Endothelial cell of umbilical vein (primary cell): ENCODE measurements around the gene CFAP46. TPM values are rescaled to one million over a fixed set of nuclear protein-coding genes. Genes with fewer than 3 reads are reported as not detected.
"Not testable (repeated sequence)": the region's sequence is repeated elsewhere in the genome, so short reads cannot be mapped to it uniquely, and the experiment has no call there.

Source experiments
- BruUV-seq: library from RNA; stranded (reverse); fragments of 400-500 nt; replicated peaks from 2 replicates; lab custom pipeline; 2021; lab: Mats Ljungman, UMichigan
- CTCF ChIA-PET: fragments of 300-600, 350-600 bp; sonication (Branson Sonifier 250); formaldehyde crosslinking; loops from one replicate; lab custom pipeline; 2021; ENCODE audit warnings: antibody characterized with exemption, inconsistent platforms; lab: Charles Lee
- POLR2A ChIA-PET: fragments of 300-600, 350-600 bp; sonication (Branson Sonifier 250); formaldehyde crosslinking; loops from one replicate; lab custom pipeline; 2021; ENCODE audit warnings: antibody characterized with exemption, inconsistent platforms; lab: Charles Lee
- DNase-seq: peaks from one replicate; pipeline ENCODE4 v3.0.0-alpha.2; 2011; ENCODE audit warnings: low read depth, low spot score
- FAIRE-seq: peaks from 2 replicates; lab custom pipeline; 2011; peaks lifted over from hg19 to GRCh38; lab: Jason Lieb, UNC
- H2AFZ ChIP-seq: 2 replicates; pipeline ENCODE4 v1.6.0; 2012; ENCODE audit warnings: low read depth, low read length, control low read depth, inconsistent platforms
- H3K27ac ChIP-seq: 2 replicates; pipeline ENCODE4 v1.5.1; 2011; ENCODE audit warnings: low read depth, mild to moderate bottlenecking, control low read depth, low read length, moderate library complexity; ENCODE audit not compliant: insufficient read depth
- H3K27me3 ChIP-seq, 2 experiments: 2 replicates each; pipeline versions ENCODE4 v1.6.0 to v1.6.1; 2011; ENCODE audit warnings: low read length in 2 of 2, mixed read lengths in 1 of 2; ENCODE audit not compliant: control insufficient read depth in 2 of 2, insufficient read depth in 2 of 2
- H3K36me3 ChIP-seq, 2 experiments: 2 replicates in 1 of 2; 3 replicates in 1 of 2; pipeline ENCODE4 v1.5.1; 2011; ENCODE audit warnings: low read length in 2 of 2, mild to moderate bottlenecking in 1 of 2, moderate library complexity in 1 of 2; ENCODE audit not compliant: control insufficient read depth in 2 of 2, insufficient read depth in 2 of 2; ENCODE audit errors: extremely low read depth in 1 of 2
- H3K4me1 ChIP-seq: 3 replicates; pipeline ENCODE4 v1.5.1; 2011; ENCODE audit warnings: mild to moderate bottlenecking, low read length; ENCODE audit not compliant: control insufficient read depth, insufficient read depth; ENCODE audit errors: extremely low read depth
- H3K4me2 ChIP-seq: 2 replicates; pipeline ENCODE4 v1.6.1; 2011; ENCODE audit warnings: low read length, control low read depth, mixed read lengths; ENCODE audit not compliant: insufficient read depth
- H3K4me3 ChIP-seq, 3 experiments: fragments of 200-600 bp in 1 of 3; sonication (generic), shearing (Covaris generic) in 1 of 3; replicated peaks in 1 of 3; 2 replicates each; pipeline ENCODE4 v1.5.1; 2011 to 2016; ENCODE audit warnings: control low read depth in 3 of 3, low read length in 3 of 3, mild to moderate bottlenecking in 2 of 3, inconsistent platforms in 1 of 3, low read depth in 1 of 3, moderate library complexity in 1 of 3; ENCODE audit not compliant: insufficient read depth in 1 of 3
- H3K79me2 ChIP-seq: 2 replicates; pipeline ENCODE4 v1.6.0; 2012; ENCODE audit warnings: low read length, inconsistent platforms; ENCODE audit not compliant: control insufficient read depth, insufficient read depth
- H3K9ac ChIP-seq: replicated peaks from 2 replicates; pipeline ENCODE3; 2011; ENCODE audit warnings: low read length, control low read depth; ENCODE audit not compliant: insufficient read depth; ENCODE audit errors: extremely low read depth
- H3K9me1 ChIP-seq: replicated peaks from 3 replicates; pipeline ENCODE4 v1.6.0; 2011; ENCODE audit warnings: mild to moderate bottlenecking, low read length; ENCODE audit not compliant: control insufficient read depth, insufficient read depth; ENCODE audit errors: extremely low read depth
- H3K9me3 ChIP-seq: replicated peaks from 2 replicates; pipeline ENCODE4 v1.5.1; 2012; ENCODE audit warnings: low read length, inconsistent platforms; ENCODE audit not compliant: control insufficient read depth, insufficient read depth
- H4K20me1 ChIP-seq: replicated peaks from 2 replicates; pipeline ENCODE3; 2011; ENCODE audit warnings: mild to moderate bottlenecking, low read length; ENCODE audit not compliant: control insufficient read depth, insufficient read depth; ENCODE audit errors: extremely low read depth
- CTCF ChIP-seq, 2 donors: IDR thresholded peaks; 1 replicate in 1 of 2; 2 replicates in 1 of 2; pipeline ENCODE4 v1.5.1; 2011; ENCODE audit warnings: low read length in 2 of 2, mild to moderate bottlenecking in 2 of 2, moderate library complexity in 2 of 2, control low read depth in 1 of 2, inconsistent platforms in 1 of 2, low read depth in 1 of 2; ENCODE audit not compliant: insufficient read depth in 1 of 2; ENCODE audit errors: extremely low read depth in 1 of 2
- EZH2 ChIP-seq: IDR thresholded peaks from 2 replicates; pipeline ENCODE4 v1.6.1; 2012; ENCODE audit warnings: borderline replicate concordance, low read depth, mild to moderate bottlenecking, moderate library complexity, low read length, inconsistent platforms; ENCODE audit not compliant: severe bottlenecking
- FOS ChIP-seq: IDR thresholded peaks from 2 replicates; pipeline ENCODE4 v1.6.1; 2011; ENCODE audit warnings: mild to moderate bottlenecking, low read length, moderate library complexity, borderline replicate concordance; ENCODE audit not compliant: insufficient read depth
- GATA2 ChIP-seq: IDR thresholded peaks from 2 replicates; pipeline ENCODE4 v1.7.0; 2011; ENCODE audit warnings: low read depth, mild to moderate bottlenecking, moderate library complexity, mixed read lengths, low read length; ENCODE audit not compliant: insufficient read length, insufficient read depth
- JUN ChIP-seq: IDR thresholded peaks from 2 replicates; pipeline ENCODE4 v1.6.1; 2011; ENCODE audit warnings: borderline replicate concordance, low read depth; ENCODE audit not compliant: insufficient read length, insufficient read depth
- MYC ChIP-seq: IDR thresholded peaks from one replicate; pipeline ENCODE4 v1.6.1; 2011; ENCODE audit warnings: mild to moderate bottlenecking, low read depth, low read length
- POLR2A ChIP-seq: IDR thresholded peaks from 2 replicates; pipeline ENCODE4 v1.6.1; 2012; ENCODE audit warnings: low read depth, mild to moderate bottlenecking, control low read depth, low read length
- POLR2AphosphoS5 ChIP-seq: IDR thresholded peaks from 2 replicates; pipeline ENCODE4 v1.6.1; 2012; ENCODE audit warnings: low read depth, mild to moderate bottlenecking, control low read depth, low read length, moderate library complexity; ENCODE audit not compliant: insufficient read depth
- dilution Hi-C: fragments of 300-500 bp; cut with MboI; formaldehyde crosslinking; loops from one replicate; pipeline ENCODE4 v1.15.0; 2019; ENCODE audit warnings: low sequenced_read_pairs; ENCODE audit not compliant: extremely low pct_ligation_motif_present
- intact Hi-C: fragments of 100-400 bp; cut with micrococcal nuclease; formaldehyde crosslinking; loops from one replicate; pipeline ENCODE4 v1.10.0; 2022
- polyA plus RNA-seq, 4 experiments: library from polyadenylated mRNA; depleted of rRNA in 3 of 4; stranded (reverse) in 3 of 4; unstranded in 1 of 4; fragments of >200 nt; gene quantifications; 2 replicates each; pipeline versions ENCODE4 v1.2.1 to v1.2.3, GENCODE V29; 2011 to 2012; ENCODE audit warnings: missing spikeins in 1 of 4
- total RNA-seq: library from RNA; stranded (reverse); gene quantifications from 2 replicates; pipeline ENCODE4 v1.2.3, GENCODE V29; 2021
- TF ChIP-seq, protein P1 (sequence below): IDR thresholded peaks from 2 replicates; pipeline ENCODE4 v1.6.1; 2011; ENCODE audit not compliant: insufficient read depth, insufficient read length

CFAP46 gene
- total and polyA plus RNA-seq, 2 donors (not counting 3 experiments of a cell fraction or from before 2014, with no cell fraction given): 0.75 to 0.98 TPM

- no peaks in the 10 kb centered on the region for H3K9me1 ChIP-seq
- no peaks in the 10 kb centered on the region for H3K36me3 ChIP-seq
- H4K20me1 ChIP-seq: no peaks in the 10 kb centered on the region
- H3K9me3 ChIP-seq: peaks cover 2% of the 10 kb centered on the region
- dilution Hi-C loops (no loop called here), intact Hi-C loops (no loop called here)
- no peak overlapping the region for H3K9ac ChIP-seq
- no peaks in the 10 kb centered on the region for H3K4me1 ChIP-seq
- BruUV-seq: no TSS peak
- H3K4me3 ChIP-seq: no peak overlapping the region
- ChIA-PET POLR2A (no interaction called here), CTCF (no interaction called here)
- DNase-seq: no peak
- H3K4me2 ChIP-seq: no peak overlapping the region
- H3K27ac ChIP-seq: no peak overlapping the region
- no peak overlapping the region for H2AFZ ChIP-seq
- no peak for FAIRE-seq
- TF ChIP-seq FOS (no peak), CTCF (IDR thresholded peaks at IDR 0.05; ENCODE audit: extremely low read depth in 1 of 2, insufficient read depth in 1 of 2, low read depth in 1 of 2, low read length in 2 of 2) (no peak), GATA2 (no peak), EZH2 (no peak), MYC (no peak), JUN (no peak), POLR2AphosphoS5 (no peak), POLR2A (no peak)
- TF ChIP-seq, protein P1, sequence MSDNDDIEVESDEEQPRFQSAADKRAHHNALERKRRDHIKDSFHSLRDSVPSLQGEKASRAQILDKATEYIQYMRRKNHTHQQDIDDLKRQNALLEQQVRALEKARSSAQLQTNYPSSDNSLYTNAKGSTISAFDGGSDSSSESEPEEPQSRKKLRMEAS: no peak
- no peaks in the 10 kb centered on the region for H3K79me2 ChIP-seq
- no peaks in the 10 kb centered on the region for H3K27me3 ChIP-seq
These were observed 115.6 kb downstream of the CFAP46 start for GRCh38 chr10:132826524-132827422.

- H3K27me3 ChIP-seq, H3K79me2 ChIP-seq, H3K27ac ChIP-seq, DNase-seq, H4K20me1 ChIP-seq, intact Hi-C loops, BruUV-seq, H3K9me3 ChIP-seq, H3K4me2 ChIP-seq, dilution Hi-C loops, H2AFZ ChIP-seq, H3K9me1 ChIP-seq, CTCF ChIA-PET, H3K9ac ChIP-seq, H3K4me1 ChIP-seq, POLR2A ChIA-PET, H3K36me3 ChIP-seq, FAIRE-seq, H3K4me3 ChIP-seq: not testable (repeated sequence)
These were observed 116.4 kb downstream of the CFAP46 start for GRCh38 chr10:132825783-132826523.
